KBM-7 (cell line): ENCODE measurements around the gene PNPLA7.

ENCODE experiments used
- DNase-seq: peaks from one replicate; pipeline ENCODE4 v3.0.0-alpha.2; 2015
- in situ Hi-C: fragments of 300-500 bp; cut with MboI; formaldehyde crosslinking; loops from 2 replicates; pipeline ENCODE4 v1.14.3; 2020; ENCODE audit warnings: low sequenced_read_pairs, low pct_unique_long_range_greater_than_20kb, mixed read lengths

Gene PNPLA7

GRCh38 chr9:137433349-137433915 lies 116.8 kb downstream of the PNPLA7 start:
- in situ Hi-C loops, result no loop called here
- DNase-seq, result no peak

DNA sequence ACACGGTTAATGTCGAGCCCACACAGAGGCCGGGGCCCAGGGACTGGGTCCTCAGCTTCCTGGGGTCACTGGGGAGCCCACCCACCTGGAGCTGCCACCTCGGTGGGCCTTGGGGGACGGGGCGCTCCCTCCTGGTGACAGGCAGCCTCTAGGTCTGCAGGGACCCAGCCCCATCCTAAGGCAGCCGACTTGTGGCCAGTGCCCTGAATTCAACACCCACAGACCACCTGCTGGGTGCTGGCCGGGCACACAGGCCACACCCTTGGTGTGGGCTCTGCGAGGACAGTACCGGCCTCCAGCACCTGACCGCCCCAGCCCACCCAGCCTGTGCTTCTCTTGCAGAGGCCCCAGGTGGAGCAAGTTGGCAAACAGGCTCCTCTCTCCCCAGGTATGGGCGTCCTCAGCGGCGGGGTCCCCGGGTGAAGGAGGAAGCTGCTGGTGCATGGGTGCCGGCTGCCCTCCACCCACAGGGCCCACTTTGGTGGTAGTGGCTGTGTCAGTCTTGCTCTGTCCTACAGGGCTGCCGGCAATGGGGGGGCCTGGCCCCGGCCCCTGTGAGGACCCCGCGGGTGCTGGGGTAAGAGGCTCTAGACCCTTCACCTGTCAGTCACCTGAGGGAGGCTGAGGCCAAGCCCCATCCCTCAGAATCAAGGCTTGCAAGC lies 117.4 kb downstream of the PNPLA7 start:
- DNase-seq, result no peak
- in situ Hi-C loops, result no loop called here

GRCh38 chr9:137431416-137431931 lies 118.7 kb downstream of the PNPLA7 start:
- in situ Hi-C loops, result no loop called here
- no peak for DNase-seq

GRCh38 chr9:137430723-137431415 lies 119.3 kb downstream of the PNPLA7 start:
- in situ Hi-C loops, result no loop called here
- DNase-seq, result no peak

GRCh38 chr9:137429974-137430722 lies 120.1 kb downstream of the PNPLA7 start:
- in situ Hi-C loops, result no loop called here
- DNase-seq, result no peak

DNA sequence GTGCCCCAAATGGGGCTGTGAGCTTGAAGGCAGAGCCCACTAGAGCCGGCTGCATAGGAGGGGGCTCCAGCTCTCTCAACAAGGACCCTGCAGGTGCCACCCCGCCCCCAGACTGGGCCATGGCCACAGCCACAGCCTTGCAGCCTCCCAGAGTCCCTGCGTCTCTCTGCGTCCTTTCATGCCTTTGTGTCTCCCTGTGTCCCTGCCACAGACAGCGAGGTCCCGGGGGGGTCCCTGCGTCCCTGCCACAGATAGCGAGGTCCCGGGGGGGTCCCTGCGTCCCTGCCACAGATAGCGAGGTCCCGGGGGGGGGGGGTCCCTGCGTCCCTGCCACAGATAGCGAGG lies 120.7 kb downstream of the PNPLA7 start:
- DNase-seq, result no peak
- in situ Hi-C loops, result no loop called here

- in situ Hi-C loops, result no loop called here
- no peak for DNase-seq
Observed at GRCh38 chr9:137428841-137429545, 121.2 kb downstream of the PNPLA7 start.

DNA sequence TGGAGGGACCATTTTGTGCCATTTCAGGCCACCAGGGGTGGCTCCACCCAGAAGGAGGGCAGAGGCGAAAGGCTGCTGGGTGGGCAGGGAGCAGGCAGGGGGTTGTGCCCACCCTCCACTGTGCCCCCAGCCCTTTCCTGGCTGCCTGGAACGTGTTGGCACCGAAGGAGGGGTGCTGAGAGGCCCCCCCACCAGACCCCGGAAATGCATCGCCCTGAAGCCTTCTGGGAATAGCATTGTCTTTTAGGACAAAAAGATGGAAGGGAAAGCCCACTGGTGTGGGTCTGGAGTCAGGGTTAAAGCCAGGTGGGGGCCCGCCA lies 121.9 kb downstream of the PNPLA7 start:
- in situ Hi-C loops, result no loop called here
- DNase-seq, result no peak

- in situ Hi-C loops, result no loop called here
- no peak for DNase-seq
Observed at GRCh38 chr9:137427454-137428310, 122.5 kb downstream of the PNPLA7 start.

DNA sequence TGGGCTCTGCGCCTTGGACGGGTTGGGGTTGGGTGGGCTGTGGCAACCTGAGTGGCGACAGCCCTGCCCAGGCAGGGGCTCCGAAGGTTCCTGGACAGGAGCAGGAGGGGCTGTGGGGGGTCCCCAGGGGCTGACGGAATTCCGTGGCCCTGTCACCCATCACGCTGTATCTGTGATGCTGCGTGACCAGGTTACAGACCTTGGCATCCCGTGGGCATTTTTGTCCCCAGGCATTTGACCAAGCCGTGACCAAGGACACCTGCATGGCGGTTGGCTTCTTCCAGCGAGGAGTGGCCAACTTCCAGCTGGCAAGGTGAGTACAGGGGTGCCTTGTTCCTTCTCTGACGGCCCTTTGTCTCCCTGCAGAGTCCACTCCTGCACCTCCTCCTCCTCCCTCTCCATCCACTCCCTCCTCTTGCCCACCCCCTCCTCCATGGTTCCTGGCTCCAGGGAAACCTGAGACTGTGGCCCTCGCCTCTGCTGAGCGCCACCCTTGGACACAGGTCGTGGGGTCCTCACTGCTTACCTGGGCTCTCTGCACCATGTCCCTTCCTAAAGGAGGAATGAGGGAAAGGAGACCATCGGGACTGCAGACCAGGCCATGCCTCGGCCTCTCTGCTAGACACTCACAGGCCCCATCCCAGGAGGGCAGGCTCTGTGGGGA lies 124.1 kb downstream of the PNPLA7 start:
- DNase-seq, result no peak
- in situ Hi-C loops, result no loop called here

DNA sequence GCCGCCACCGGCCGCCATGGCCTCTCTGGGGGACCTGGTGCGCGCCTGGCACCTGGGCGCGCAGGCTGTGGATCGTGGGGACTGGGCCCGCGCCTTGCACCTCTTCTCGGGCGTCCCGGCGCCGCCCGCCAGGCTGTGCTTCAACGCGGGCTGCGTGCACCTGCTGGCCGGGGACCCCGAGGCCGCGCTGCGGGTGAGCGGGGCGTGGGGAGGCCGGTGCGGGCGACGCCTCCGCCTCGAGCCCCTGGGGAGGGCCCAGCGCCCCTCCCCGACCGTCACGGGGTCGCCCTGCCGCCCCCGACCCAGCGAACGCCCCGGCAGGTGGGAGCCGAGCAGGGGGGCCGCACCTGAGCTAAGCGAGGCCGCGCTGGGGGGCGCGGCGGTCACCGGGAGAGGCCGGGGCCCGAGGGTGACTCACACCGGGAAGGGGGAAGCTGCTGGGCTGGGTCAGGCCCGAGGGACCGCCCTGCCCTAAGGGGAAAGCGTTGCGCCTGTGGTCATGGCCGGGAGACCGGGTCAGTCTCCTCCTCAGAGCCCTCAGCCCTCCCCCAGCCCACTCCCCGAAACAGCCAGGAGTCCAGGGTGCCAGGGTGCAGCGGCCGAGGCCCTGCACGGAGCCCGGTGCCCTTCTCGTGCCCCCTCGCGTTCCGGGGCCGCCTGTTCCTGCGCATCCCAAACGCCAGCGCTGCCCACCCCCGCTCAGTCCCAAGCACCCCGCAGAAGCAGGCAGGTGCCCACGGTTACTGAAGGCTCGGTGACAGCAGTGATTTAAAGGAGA lies 126.5 kb downstream of the PNPLA7 start:
- in situ Hi-C loops, result no loop called here
- no peak for DNase-seq

DNA sequence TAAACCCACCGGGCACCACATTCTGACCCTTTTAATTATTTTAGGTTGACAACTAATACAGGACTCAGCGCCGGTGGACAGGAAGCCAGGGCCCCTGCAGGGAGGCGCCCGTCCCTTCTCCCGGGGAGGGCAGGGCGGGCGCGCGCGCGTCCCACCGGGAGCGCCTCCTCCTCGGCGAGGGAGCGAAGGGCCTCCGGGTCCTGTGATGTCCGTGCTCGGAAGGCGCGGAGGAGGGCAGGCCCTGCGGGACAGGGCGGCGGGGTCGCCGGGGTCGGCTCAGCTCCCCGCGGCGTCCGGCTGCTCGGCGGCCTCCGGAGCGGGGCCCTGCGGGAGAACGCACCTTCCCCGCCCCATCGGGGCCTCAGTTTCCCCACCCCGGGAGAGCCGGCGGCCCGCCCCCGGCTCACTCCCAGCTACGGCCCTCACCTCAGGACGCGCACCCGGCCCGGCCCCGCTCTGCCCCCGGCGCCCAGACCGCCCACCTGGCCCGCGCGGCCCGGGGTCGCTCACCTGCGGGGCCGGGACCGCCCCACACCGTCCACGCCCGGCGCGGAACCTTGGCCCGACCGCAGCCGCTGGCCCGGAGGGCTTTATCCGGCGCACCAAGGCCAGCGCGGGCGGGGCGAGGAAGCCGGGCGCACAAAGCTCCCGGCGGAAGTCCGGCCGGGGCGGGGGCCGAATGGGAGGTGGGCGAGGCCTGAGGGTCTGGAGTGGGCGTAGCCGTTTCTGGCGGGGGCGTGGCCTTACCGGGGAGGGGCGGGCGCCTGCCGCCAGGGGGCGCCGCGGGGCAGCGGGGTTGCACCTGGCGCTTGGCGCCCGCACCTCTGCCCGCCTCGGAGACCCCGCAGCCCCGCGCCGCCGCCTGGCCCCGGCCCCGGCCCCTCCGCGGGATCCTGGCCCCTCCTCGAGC lies 127.3 kb downstream of the PNPLA7 start, which contains the start of the genes EXD3 and NOXA1:
EXD3 (minus strand) TSS at position 559 of the 910 bp plus-strand sequence. CDS start 27,805 bp downstream, outside the sequence.
NOXA1 (plus strand) TSS at position 790 of the 910 bp plus-strand sequence. CDS start 137 bp downstream, outside the sequence.
- in situ Hi-C loops, result no loop called here
- DNase-seq, result peak; percentile 84

- in situ Hi-C loops, result no loop called here
- DNase-seq, result peak; percentile 48
Observed at GRCh38 chr9:137421838-137422603, 128.2 kb downstream of the PNPLA7 start.

DNA sequence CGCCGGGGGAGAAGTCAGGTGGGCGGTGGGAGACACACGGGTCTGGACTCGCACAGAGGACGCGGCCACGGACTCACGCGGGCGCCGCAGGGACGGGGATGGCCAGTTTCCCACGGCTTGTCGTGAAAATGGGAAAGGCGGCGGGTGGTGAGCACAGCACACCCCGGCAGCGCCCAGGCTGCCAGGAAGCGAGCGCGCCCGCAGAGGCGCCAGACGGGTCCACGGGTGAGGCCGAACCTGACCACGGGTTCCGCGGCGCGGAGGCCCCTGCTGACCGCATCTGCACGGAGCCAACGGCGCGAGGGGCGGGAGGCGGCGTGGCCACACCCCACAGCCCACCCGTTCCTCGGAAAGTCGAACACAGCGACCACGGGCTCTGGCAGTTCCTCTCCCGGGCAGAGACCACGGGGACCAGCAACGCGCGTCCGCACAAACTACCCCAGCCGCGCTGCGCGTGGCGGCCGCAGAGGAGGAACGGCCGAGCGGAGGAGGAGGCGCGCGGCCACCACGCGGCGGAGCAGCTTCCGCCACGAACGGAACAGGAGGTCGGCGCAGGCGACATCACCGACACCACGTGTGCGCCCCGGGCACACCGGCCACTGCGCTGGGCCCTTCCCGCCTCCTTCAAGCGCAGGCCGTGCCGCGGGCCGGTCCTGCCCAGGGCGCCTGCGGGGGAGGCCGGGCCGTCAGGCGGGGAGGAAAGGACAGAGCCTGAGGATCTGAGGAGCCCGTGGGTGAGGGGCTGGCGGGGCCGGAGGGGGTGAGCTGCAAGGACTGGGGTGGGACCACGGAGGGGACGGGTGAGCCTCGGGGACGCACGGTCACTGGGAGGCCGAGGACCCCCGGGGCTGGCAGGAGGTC lies 132.8 kb downstream of the PNPLA7 start:
- peak; percentile 71 for DNase-seq
- in situ Hi-C loops, result no loop called here
